Loucy (cell line): ENCODE data around the gene NUDCD2.

Experiments
- H2AFZ ChIP-seq: fragments of 200-600 bp; sonication (generic); 2 replicates; pipeline ENCODE4 v1.6.0; 2016; ENCODE audit warnings: antibody characterized with exemption, mild to moderate bottlenecking, low read length, moderate library complexity
- H3F3A ChIP-seq: fragments of 200-600 bp; 2 replicates; pipeline ENCODE4 v1.6.0; 2016; ENCODE audit warnings: antibody characterized with exemption, low read depth, mild to moderate bottlenecking
- H3K27me3 ChIP-seq: fragments of 200-600 bp; sonication (generic); 2 replicates; pipeline ENCODE4 v1.6.1; 2014; ENCODE audit warnings: low read length, mild to moderate bottlenecking; ENCODE audit not compliant: insufficient read depth, poor library complexity, severe bottlenecking
- H3K36me3 ChIP-seq: fragments of 200-600 bp; sonication (generic); 2 replicates; pipeline ENCODE4 v1.6.1; 2016; ENCODE audit warnings: low read length; ENCODE audit not compliant: insufficient read depth
- H3K4me1 ChIP-seq: fragments of 200-600 bp; sonication (generic); 2 replicates; pipeline ENCODE4 v1.5.1; 2014; ENCODE audit warnings: low read length, mild to moderate bottlenecking; ENCODE audit not compliant: insufficient read depth, poor library complexity, severe bottlenecking
- H3K4me2 ChIP-seq: fragments of 200-600 bp; sonication (generic); 2 replicates; pipeline ENCODE4 v1.6.0; 2014; ENCODE audit warnings: antibody characterized with exemption, low read length, low read depth, mild to moderate bottlenecking; ENCODE audit not compliant: poor library complexity, severe bottlenecking
- H3K4me3 ChIP-seq: fragments of 200-600 bp; sonication (generic); 2 replicates; pipeline ENCODE4 v1.5.1; 2014; ENCODE audit warnings: low read length, mild to moderate bottlenecking, mixed read lengths; ENCODE audit not compliant: poor library complexity, severe bottlenecking
- H3K79me2 ChIP-seq: fragments of 200-600 bp; sonication (generic); 2 replicates; pipeline ENCODE4 v1.6.1; 2014; ENCODE audit warnings: low read length; ENCODE audit not compliant: insufficient read depth
- H3K9ac ChIP-seq: fragments of 200-600 bp; sonication (generic); 2 replicates; pipeline ENCODE4 v1.6.0; 2014; ENCODE audit warnings: mild to moderate bottlenecking, low read depth, low read length, moderate library complexity; ENCODE audit not compliant: poor library complexity, severe bottlenecking
- H3K9me2 ChIP-seq: fragments of 200-600 bp; sonication (generic); replicated peaks from 2 replicates; pipeline ENCODE4 v1.6.1; 2016; ENCODE audit warnings: low read depth, low read length, mixed read lengths
- H3K9me3 ChIP-seq: fragments of 200-600 bp; sonication (generic); 2 replicates; pipeline ENCODE4 v1.6.1; 2014; ENCODE audit warnings: mild to moderate bottlenecking, antibody characterized with exemption, low read length, low read depth; ENCODE audit not compliant: insufficient read depth
- H4K20me1 ChIP-seq: fragments of 200-600 bp; sonication (generic); 2 replicates; pipeline ENCODE4 v1.6.0; 2014; ENCODE audit warnings: antibody characterized with exemption, low read length, mild to moderate bottlenecking; ENCODE audit not compliant: insufficient read depth, poor library complexity, severe bottlenecking
- CTCF ChIP-seq: fragments of 200-600 bp; sonication (generic); conservative IDR thresholded peaks from 2 replicates; pipeline ENCODE4 v1.5.1; 2014; ENCODE audit warnings: mild to moderate bottlenecking, antibody characterized with exemption, low read length
- EZH2phosphoT487 ChIP-seq: fragments of 200-600 bp; IDR thresholded peaks from 2 replicates; pipeline ENCODE4 v1.6.1; 2018; ENCODE audit warnings: antibody characterized with exemption, mild to moderate bottlenecking, moderate library complexity, borderline replicate concordance

NUDCD2 gene, protein sequence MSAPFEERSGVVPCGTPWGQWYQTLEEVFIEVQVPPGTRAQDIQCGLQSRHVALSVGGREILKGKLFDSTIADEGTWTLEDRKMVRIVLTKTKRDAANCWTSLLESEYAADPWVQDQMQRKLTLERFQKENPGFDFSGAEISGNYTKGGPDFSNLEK

GRCh38 chr5:163459819-163460561 is at the start of gene NUDCD2:
TSS of gene NUDCD2 (minus strand) at chr5:163460102. CDS start at chr5:163460050, 52 bp downstream.
- peak within 1 kb of the TSS; percentile 81 for H2AFZ ChIP-seq
- H3K79me2 ChIP-seq = peaks cover 74% of the 10 kb centered on the region
- no peaks in the 10 kb centered on the region for H3K27me3 ChIP-seq
- no peaks in the 10 kb centered on the region for H3K9me2 ChIP-seq
- peak within 1 kb of the TSS; percentile 86 for H3K4me2 ChIP-seq
- H3K9ac ChIP-seq = peak within 1 kb of the TSS; percentile 98
- peaks cover 16% of the 10 kb centered on the region for H3K4me1 ChIP-seq
- H3K4me3 ChIP-seq = peak within 1 kb of the TSS; percentile 98
- no peaks in the 10 kb centered on the region for H3K9me3 ChIP-seq
- H4K20me1 ChIP-seq = peaks cover 12% of the 10 kb centered on the region
- TF ChIP-seq CTCF (no peak; the same call in 1 of the 2 replicates), EZH2phosphoT487 (no peak)
- H3K36me3 ChIP-seq = no peaks in the 10 kb centered on the region
- H3F3A ChIP-seq = no peaks in the 10 kb centered on the region

- H3K9me2 ChIP-seq = no peaks in the 10 kb centered on the region
- peaks cover 13% of the 10 kb centered on the region for H3K4me1 ChIP-seq
- no peak overlapping the region for H2AFZ ChIP-seq
- H3K36me3 ChIP-seq = peaks cover 23% of the 10 kb centered on the region; the same call in 1 of the 2 replicates
- H3K9me3 ChIP-seq = no peaks in the 10 kb centered on the region
- H4K20me1 ChIP-seq = peaks cover 45% of the 10 kb centered on the region
- H3K27me3 ChIP-seq = no peaks in the 10 kb centered on the region
- H3F3A ChIP-seq = no peaks in the 10 kb centered on the region
- no peak overlapping the region for H3K9ac ChIP-seq
- H3K4me2 ChIP-seq = peak overlapping the region; percentile 86
- TF ChIP-seq CTCF (no peak), EZH2phosphoT487 (no peak)
- peak overlapping the region; percentile 56 for H3K4me3 ChIP-seq
- peaks cover 75% of the 10 kb centered on the region for H3K79me2 ChIP-seq
These were observed 49.5 kb upstream of the NUDCD2 start for GRCh38 chr5:163509291-163509951.

DNA sequence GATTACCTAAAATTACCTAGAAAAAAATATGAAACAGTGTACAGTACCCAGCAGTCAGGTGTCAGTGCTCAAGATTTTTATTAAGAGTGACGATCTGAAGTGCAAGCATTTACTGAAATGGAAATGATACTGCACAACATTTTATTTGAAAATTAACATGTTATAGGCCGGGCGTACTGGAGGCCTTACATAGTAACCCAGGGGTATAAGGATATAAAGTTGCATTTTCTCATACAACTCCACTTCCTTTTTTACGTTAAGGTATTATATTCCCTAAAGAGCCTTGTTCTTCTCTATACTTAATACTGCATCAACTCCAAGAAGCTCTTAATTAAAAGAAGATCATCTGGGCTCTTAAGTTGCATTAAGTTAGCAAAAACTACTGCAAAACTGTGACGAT is 48.9 kb upstream of the NUDCD2 start:
- H2AFZ ChIP-seq = no peak overlapping the region
- H3K9me2 ChIP-seq = no peaks in the 10 kb centered on the region
- no peaks in the 10 kb centered on the region for H3K27me3 ChIP-seq
- peaks cover 45% of the 10 kb centered on the region for H4K20me1 ChIP-seq
- peak overlapping the region; percentile 86 for H3K4me2 ChIP-seq
- H3K4me1 ChIP-seq = peaks cover 13% of the 10 kb centered on the region
- H3K4me3 ChIP-seq = peak overlapping the region; percentile 56
- no peaks in the 10 kb centered on the region for H3F3A ChIP-seq
- no peak overlapping the region for H3K9ac ChIP-seq
- peaks cover 21% of the 10 kb centered on the region; the same call in 1 of the 2 replicates for H3K36me3 ChIP-seq
- peaks cover 81% of the 10 kb centered on the region for H3K79me2 ChIP-seq
- no peak for TF ChIP-seq CTCF
- no peak for TF ChIP-seq EZH2phosphoT487
- no peaks in the 10 kb centered on the region for H3K9me3 ChIP-seq
